Neural progenitor cell (in vitro differentiated cells): ENCODE results near the gene KLHL29.
"Not testable (repeated sequence)": the region's sequence is repeated elsewhere in the genome, so short reads cannot be mapped to it uniquely, and the experiment has no call there.

Experiments
- CTCF ChIP-seq: fragments of 200-600 bp; sonication (generic); IDR thresholded peaks from 2 replicates; pipeline ENCODE4 v1.5.1; 2017; ENCODE audit warnings: antibody characterized with exemption, mild to moderate bottlenecking
- EZH2phosphoT487 ChIP-seq: fragments of 200-600 bp; sonication (generic); IDR thresholded peaks from 2 replicates; pipeline ENCODE4 v1.6.1; 2017; ENCODE audit warnings: antibody characterized with exemption

- TF ChIP-seq CTCF, EZH2phosphoT487: not testable (repeated sequence)
These were observed 351.8 kb downstream of the KLHL29 start for GRCh38 chr2:23736783-23737182.
